DOHH2 (cell line): ENCODE data around the gene SMPDL3A.

ENCODE experiments used
- CTCF ChIP-seq: fragments of 200-600 bp; sonication (generic); IDR thresholded peaks from one replicate; pipeline ENCODE4 v1.5.1; 2014; ENCODE audit warnings: antibody characterized with exemption, mild to moderate bottlenecking, low read depth, low read length; ENCODE audit not compliant: poor library complexity, severe bottlenecking
- EZH2phosphoT487 ChIP-seq: fragments of 200-600 bp; sonication (generic); IDR thresholded peaks from 2 replicates; pipeline ENCODE4 v1.6.1; 2017; ENCODE audit warnings: borderline replicate concordance, mild to moderate bottlenecking, antibody characterized with exemption, low read length, moderate library complexity, mixed read lengths

DNA sequence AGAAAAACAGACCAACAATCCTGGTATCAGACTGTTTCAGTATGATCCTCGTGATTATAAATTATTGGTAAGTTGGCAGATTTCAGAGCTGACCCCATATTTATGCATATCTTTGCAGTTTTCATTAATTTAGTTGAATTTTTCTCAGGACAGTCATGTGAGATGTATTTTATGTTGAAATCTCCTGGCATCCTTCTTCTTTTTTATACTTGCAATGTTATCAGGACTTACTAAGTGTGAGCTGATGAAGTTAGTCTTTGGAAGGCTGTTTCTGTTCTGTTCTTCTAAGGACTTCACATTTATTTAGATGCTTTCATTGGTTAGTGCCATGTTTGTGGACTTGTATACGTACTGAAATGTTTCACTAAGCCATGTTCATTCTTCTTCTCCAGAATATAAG, 17.2 kb downstream of the SMPDL3A start:
- no peak for TF ChIP-seq CTCF
- TF ChIP-seq EZH2phosphoT487: no peak
